T-helper 2 cell treated with Interferon-gamma antibody and Interleukin-4, amounts not matched to agents 5 μg/mL and 100 μg/mL, for 36 hours (primary cell): Measurements from ENCODE around the gene EFL1.
A peak's percentile ranks its signal among the peaks of the same experiment; 100 is the strongest.

Experiments
- DNase-seq: peaks from one replicate; pipeline ENCODE4 v3.0.0; 2021; ENCODE audit warnings: low spot score
- H3K27ac Mint-ChIP-seq: one replicate; pipeline ENCODE4 v1.8.0; 2021; ENCODE audit warnings: mild to moderate bottlenecking, mixed read lengths
- H3K27me3 Mint-ChIP-seq: one replicate; pipeline ENCODE4 v1.8.0; 2021; ENCODE audit warnings: low read depth, mixed read lengths
- H3K36me3 Mint-ChIP-seq: one replicate; pipeline ENCODE4 v1.8.0; 2021; ENCODE audit warnings: low read depth, mixed read lengths
- H3K4me1 Mint-ChIP-seq: one replicate; pipeline ENCODE4 v1.8.0; 2021; ENCODE audit warnings: low read depth, mixed read lengths
- H3K4me3 Mint-ChIP-seq: one replicate; pipeline ENCODE4 v1.8.0; 2022; ENCODE audit warnings: mild to moderate bottlenecking, moderate library complexity, mixed read lengths
- H3K9me3 Mint-ChIP-seq: one replicate; pipeline ENCODE4 v1.8.0; 2021; ENCODE audit warnings: mixed read lengths

The EFL1 gene

GRCh38 chr15:82128401-82129148 is 134.0 kb downstream of the EFL1 start:
- Mint-ChIP-seq H3K4me1 (peaks cover 10% of the 10 kb centered on the region), H3K27ac (no peak overlapping the region), H3K36me3 (peaks cover 5% of the 10 kb centered on the region), H3K9me3 (no peaks in the 10 kb centered on the region), H3K27me3 (no peaks in the 10 kb centered on the region), H3K4me3 (no peak overlapping the region)
- DNase-seq: no peak

- Mint-ChIP-seq H3K36me3 (peaks cover 7% of the 10 kb centered on the region), H3K4me1 (peaks cover 10% of the 10 kb centered on the region), H3K27me3 (no peaks in the 10 kb centered on the region), H3K4me3 (no peak overlapping the region), H3K27ac (no peak overlapping the region), H3K9me3 (no peaks in the 10 kb centered on the region)
- no peak for DNase-seq
These were observed 135.0 kb downstream of the EFL1 start for GRCh38 chr15:82127581-82127980.

- H3K9me3 Mint-ChIP-seq: no peaks in the 10 kb centered on the region
- DNase-seq: no peak
- no peak overlapping the region for H3K4me3 Mint-ChIP-seq
- H3K4me1 Mint-ChIP-seq: peaks cover 10% of the 10 kb centered on the region
- no peaks in the 10 kb centered on the region for H3K27me3 Mint-ChIP-seq
- H3K27ac Mint-ChIP-seq: no peak overlapping the region
- H3K36me3 Mint-ChIP-seq: peaks cover 7% of the 10 kb centered on the region
These were observed 136.2 kb downstream of the EFL1 start for GRCh38 chr15:82126346-82126745.

GRCh38 chr15:82124331-82125263 is 137.9 kb downstream of the EFL1 start:
- Mint-ChIP-seq H3K36me3 (peaks cover 4% of the 10 kb centered on the region), H3K4me3 (no peak overlapping the region), H3K27ac (no peak overlapping the region), H3K4me1 (peaks cover 10% of the 10 kb centered on the region), H3K9me3 (no peaks in the 10 kb centered on the region), H3K27me3 (no peaks in the 10 kb centered on the region)
- DNase-seq: no peak

GRCh38 chr15:82122746-82123400 is 139.7 kb downstream of the EFL1 start:
- Mint-ChIP-seq H3K9me3 (no peaks in the 10 kb centered on the region), H3K27me3 (no peaks in the 10 kb centered on the region), H3K4me1 (peaks cover 2% of the 10 kb centered on the region), H3K36me3 (peaks cover 2% of the 10 kb centered on the region), H3K4me3 (no peak overlapping the region), H3K27ac (no peak overlapping the region)
- no peak for DNase-seq

GRCh38 chr15:82118040-82118439 is 144.5 kb downstream of the EFL1 start:
- no peaks in the 10 kb centered on the region for H3K36me3 Mint-ChIP-seq
- no peak overlapping the region for H3K4me3 Mint-ChIP-seq
- no peak overlapping the region for H3K27ac Mint-ChIP-seq
- H3K4me1 Mint-ChIP-seq: no peaks in the 10 kb centered on the region
- H3K9me3 Mint-ChIP-seq: no peaks in the 10 kb centered on the region
- no peak for DNase-seq
- H3K27me3 Mint-ChIP-seq: no peaks in the 10 kb centered on the region

GRCh38 chr15:82117296-82117695 is 145.2 kb downstream of the EFL1 start:
- Mint-ChIP-seq H3K4me3 (no peak overlapping the region), H3K9me3 (no peaks in the 10 kb centered on the region), H3K27me3 (no peaks in the 10 kb centered on the region), H3K4me1 (no peaks in the 10 kb centered on the region), H3K36me3 (no peaks in the 10 kb centered on the region), H3K27ac (no peak overlapping the region)
- DNase-seq: no peak

GRCh38 chr15:82114660-82115059 is 147.9 kb downstream of the EFL1 start:
- Mint-ChIP-seq H3K4me1 (no peaks in the 10 kb centered on the region), H3K36me3 (no peaks in the 10 kb centered on the region), H3K9me3 (no peaks in the 10 kb centered on the region), H3K27me3 (no peaks in the 10 kb centered on the region), H3K27ac (no peak overlapping the region), H3K4me3 (no peak overlapping the region)
- DNase-seq: no peak

- Mint-ChIP-seq H3K4me3 (no peak overlapping the region), H3K36me3 (no peaks in the 10 kb centered on the region), H3K27ac (no peak overlapping the region), H3K9me3 (no peaks in the 10 kb centered on the region), H3K4me1 (no peaks in the 10 kb centered on the region), H3K27me3 (no peaks in the 10 kb centered on the region)
- no peak for DNase-seq
These were observed 149.3 kb downstream of the EFL1 start for GRCh38 chr15:82113106-82113715.

- Mint-ChIP-seq H3K27ac (no peak overlapping the region), H3K4me3 (no peak overlapping the region), H3K36me3 (no peaks in the 10 kb centered on the region), H3K9me3 (no peaks in the 10 kb centered on the region), H3K4me1 (no peaks in the 10 kb centered on the region), H3K27me3 (no peaks in the 10 kb centered on the region)
- DNase-seq: no peak
These were observed 150.6 kb downstream of the EFL1 start for GRCh38 chr15:82111918-82112317.

- H3K36me3 Mint-ChIP-seq: no peaks in the 10 kb centered on the region
- H3K4me1 Mint-ChIP-seq: no peaks in the 10 kb centered on the region
- no peak overlapping the region for H3K27ac Mint-ChIP-seq
- DNase-seq: no peak
- H3K9me3 Mint-ChIP-seq: no peaks in the 10 kb centered on the region
- no peaks in the 10 kb centered on the region for H3K27me3 Mint-ChIP-seq
- no peak overlapping the region for H3K4me3 Mint-ChIP-seq
These were observed 152.4 kb downstream of the EFL1 start for GRCh38 chr15:82110144-82110543.

GRCh38 chr15:82108489-82109078 is 153.9 kb downstream of the EFL1 start:
- no peak overlapping the region for H3K4me3 Mint-ChIP-seq
- H3K36me3 Mint-ChIP-seq: no peaks in the 10 kb centered on the region
- H3K4me1 Mint-ChIP-seq: no peaks in the 10 kb centered on the region
- no peaks in the 10 kb centered on the region for H3K27me3 Mint-ChIP-seq
- H3K9me3 Mint-ChIP-seq: no peaks in the 10 kb centered on the region
- H3K27ac Mint-ChIP-seq: no peak overlapping the region
- DNase-seq: peak; percentile 56

GRCh38 chr15:82106679-82107078 is 155.9 kb downstream of the EFL1 start:
- Mint-ChIP-seq H3K9me3 (no peaks in the 10 kb centered on the region), H3K27me3 (no peaks in the 10 kb centered on the region), H3K4me3 (no peak overlapping the region)

More at GRCh38 chr15:82106679-82107078, 155.9 kb downstream of the EFL1 start:
- Mint-ChIP-seq H3K27ac (no peak overlapping the region), H3K4me1 (no peaks in the 10 kb centered on the region), H3K36me3 (no peaks in the 10 kb centered on the region)
- DNase-seq: no peak
